OCI-LY3 (cell line): Measurements from ENCODE around the gene PPM1A.

Experiments
- H2AFZ ChIP-seq: fragments of 200-600, 300-600 bp; shearing (Covaris generic); 2 replicates; pipeline ENCODE4 v1.6.0; 2014; ENCODE audit warnings: antibody characterized with exemption, low read depth, low read length
- H3K27ac ChIP-seq: fragments of 200-600, 300-600 bp; sonication (generic); 2 replicates; pipeline ENCODE4 v1.5.1; 2014; ENCODE audit warnings: mild to moderate bottlenecking, low read length, moderate library complexity, mixed read lengths
- H3K27me3 ChIP-seq: fragments of 200-600, 300-600 bp; sonication (generic); 2 replicates; pipeline ENCODE4 v1.6.1; 2014; ENCODE audit warnings: low read depth, low read length, mixed read lengths
- H3K36me3 ChIP-seq: fragments of 200-600, 300-600 bp; sonication (generic); replicated peaks from 2 replicates; pipeline ENCODE3; 2014; ENCODE audit warnings: low read depth, low read length, mixed read lengths
- H3K4me1 ChIP-seq: fragments of 300-600, 200-600 bp; sonication (generic); 2 replicates; pipeline ENCODE4 v1.6.1; 2014; ENCODE audit warnings: low read length, mixed read lengths
- H3K4me2 ChIP-seq: fragments of 200-600, 300-600 bp; sonication (generic); 2 replicates; pipeline ENCODE4 v1.6.1; 2014; ENCODE audit warnings: low read length, mixed read lengths
- H3K4me3 ChIP-seq: fragments of 300-600, 200-600 bp; sonication (generic); 2 replicates; pipeline ENCODE4 v1.5.1; 2014; ENCODE audit warnings: antibody characterized with exemption, mild to moderate bottlenecking, low read length, moderate library complexity
- H3K79me2 ChIP-seq: fragments of 300-600, 200-600 bp; shearing (Covaris generic); 2 replicates; pipeline ENCODE4 v1.6.1; 2014; ENCODE audit warnings: mild to moderate bottlenecking, low read length, mixed read lengths
- H3K9ac ChIP-seq: fragments of 300-600, 200-600 bp; shearing (Covaris generic); 2 replicates; pipeline ENCODE4 v1.6.0; 2014; ENCODE audit warnings: mild to moderate bottlenecking, low read length, moderate library complexity
- H3K9me3 ChIP-seq: fragments of 200-600, 300-600 bp; shearing (Covaris generic); 2 replicates; pipeline ENCODE4 v1.6.1; 2014; ENCODE audit warnings: low read length, mixed read lengths; ENCODE audit not compliant: insufficient read depth
- H4K20me1 ChIP-seq: fragments of 200-600, 300-600 bp; sonication (generic); 2 replicates; pipeline ENCODE4 v1.6.1; 2016; ENCODE audit warnings: low read length, mixed read lengths; ENCODE audit not compliant: insufficient read depth
- CTCF ChIP-seq: fragments of 200-600, 300-600 bp; sonication (generic); IDR thresholded peaks from 2 replicates; pipeline ENCODE4 v1.5.1; 2014; ENCODE audit warnings: antibody characterized with exemption, low read length, low read depth
- EZH2phosphoT487 ChIP-seq: fragments of 200-600 bp; shearing (Covaris generic); IDR thresholded peaks from 2 replicates; pipeline ENCODE4 v1.6.1; 2018; ENCODE audit warnings: antibody characterized with exemption, mixed run types, low read depth

PPM1A gene

GRCh38 chr14:60215127-60215444 lies 33.9 kb upstream of the PPM1A start:
- TF ChIP-seq CTCF (no peak), EZH2phosphoT487 (no peak)
- H3K36me3 ChIP-seq, result no peaks in the 10 kb centered on the region
- peak overlapping the region; percentile 35; the same call in 1 of the 2 replicates for H2AFZ ChIP-seq
- no peaks in the 10 kb centered on the region for H3K79me2 ChIP-seq
- peak overlapping the region; percentile 18 for H3K4me2 ChIP-seq
- H3K27me3 ChIP-seq, result no peaks in the 10 kb centered on the region
- peak overlapping the region; percentile 53 for H3K27ac ChIP-seq
- H3K9ac ChIP-seq, result no peak overlapping the region
- H3K4me3 ChIP-seq, result no peak overlapping the region
- no peaks in the 10 kb centered on the region for H4K20me1 ChIP-seq
- H3K4me1 ChIP-seq, result peaks cover 98% of the 10 kb centered on the region
- no peaks in the 10 kb centered on the region for H3K9me3 ChIP-seq

- Histone ChIP-seq H3K4me3 (no peak overlapping the region), H3K79me2 (no peaks in the 10 kb centered on the region), H3K27ac (peak overlapping the region; percentile 53), H2AFZ (peak overlapping the region; percentile 35; the same call in 1 of the 2 replicates), H3K27me3 (no peaks in the 10 kb centered on the region), H3K9ac (peak overlapping the region; percentile 10; the same call in 1 of the 2 replicates), H3K9me3 (no peaks in the 10 kb centered on the region), H3K4me1 (peaks cover 98% of the 10 kb centered on the region), H3K36me3 (no peaks in the 10 kb centered on the region), H4K20me1 (no peaks in the 10 kb centered on the region), H3K4me2 (peak overlapping the region; percentile 18)
- TF ChIP-seq EZH2phosphoT487, result no peak
- TF ChIP-seq CTCF, result peak; percentile 9; the same call in 1 of the 2 replicates
These were observed 33.3 kb upstream of the PPM1A start for GRCh38 chr14:60215520-60216420.

GRCh38 chr14:60217713-60218112 lies 31.3 kb upstream of the PPM1A start:
- Histone ChIP-seq H3K79me2 (no peaks in the 10 kb centered on the region), H3K27me3 (no peaks in the 10 kb centered on the region), H3K4me3 (no peak overlapping the region), H3K9me3 (no peaks in the 10 kb centered on the region), H2AFZ (no peak overlapping the region), H3K4me2 (no peak overlapping the region), H4K20me1 (no peaks in the 10 kb centered on the region), H3K27ac (no peak overlapping the region; the same call in 1 of the 2 replicates), H3K9ac (no peak overlapping the region), H3K4me1 (peaks cover 100% of the 10 kb centered on the region), H3K36me3 (no peaks in the 10 kb centered on the region)
- no peak for TF ChIP-seq CTCF
- no peak for TF ChIP-seq EZH2phosphoT487

GRCh38 chr14:60220084-60220483 lies 28.9 kb upstream of the PPM1A start:
- Histone ChIP-seq H3K79me2 (no peaks in the 10 kb centered on the region), H3K4me2 (peak overlapping the region; percentile 53), H3K4me1 (peaks cover 86% of the 10 kb centered on the region), H3K27ac (peak overlapping the region; percentile 87), H3K27me3 (no peaks in the 10 kb centered on the region), H3K36me3 (no peaks in the 10 kb centered on the region), H2AFZ (no peak overlapping the region), H3K9me3 (no peaks in the 10 kb centered on the region), H3K4me3 (peak overlapping the region; percentile 11; the same call in 1 of the 2 replicates), H4K20me1 (no peaks in the 10 kb centered on the region), H3K9ac (peak overlapping the region; percentile 52)
- TF ChIP-seq EZH2phosphoT487, result no peak
- no peak for TF ChIP-seq CTCF
